ENCODE data around the gene SSC4D. TPM values are rescaled to one million over a fixed set of nuclear protein-coding genes. Genes with fewer than 3 reads are reported as not detected.

The SSC4D gene
- total RNA-seq, 3 donors from 2014 or later (not counting 1 experiment from before 2014, with no cell fraction given): 0.40 TPM; not detected in 2

DNA sequence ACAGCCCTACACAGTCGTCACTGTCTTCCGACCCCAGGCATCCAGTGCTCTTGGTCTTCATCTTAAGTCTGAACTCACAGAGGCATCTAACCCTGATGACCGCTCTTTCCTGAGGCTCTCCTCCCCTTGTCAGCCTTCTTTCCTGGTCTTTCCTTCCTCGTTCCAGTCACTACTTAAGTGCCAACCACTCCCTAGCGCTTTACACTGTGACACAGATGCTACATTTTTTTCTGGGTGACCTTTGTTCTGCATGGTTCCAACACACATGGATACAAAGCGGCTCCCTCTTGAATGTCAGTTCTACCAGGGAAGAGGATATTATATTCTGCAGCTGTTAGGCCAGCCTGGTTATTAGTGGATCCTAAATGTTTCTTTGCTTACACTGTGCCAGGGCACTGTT, 63.4 kb downstream of the SSC4D start:
- H3K9me3 Mint-ChIP-seq: no peaks in the 10 kb centered on the region
- WGBS (ENCODE audit: insufficient coverage): 95% methylated on average over 6 of the region's 6 CpGs
- ATAC-seq (no peak), DNase-seq (no peak)
- H3K27ac Mint-ChIP-seq: peak overlapping the region in 1 of 2 donors; percentile 77
- intact Hi-C loops (cut with micrococcal nuclease): no loop called here
- H3K4me1 Mint-ChIP-seq: peaks cover 45 to 48% of the 10 kb centered on the region in 2 donors
- peaks cover 12% of the 10 kb centered on the region for H3K36me3 Mint-ChIP-seq
- H3K4me3 Mint-ChIP-seq: no peak overlapping the region
- Histone ChIP-seq H3K4me1 (ENCODE audit: control insufficient read depth, insufficient read depth, low read length) (peaks cover 9% of the 10 kb centered on the region), H3K36me3 (ENCODE audit: control insufficient read depth, insufficient read depth, low read length) (peaks cover 38% of the 10 kb centered on the region), H3K9me3 (ENCODE audit: control insufficient read depth, insufficient read depth, low read length) (no peaks in the 10 kb centered on the region), H3K27me3 (ENCODE audit: control insufficient read depth, insufficient read depth, low read length) (no peaks in the 10 kb centered on the region), H3K4me3 (ENCODE audit: low read length) (no peak overlapping the region), H3K27ac (ENCODE audit: low read length) (no peak overlapping the region)
- TF ChIP-seq, protein P1, sequence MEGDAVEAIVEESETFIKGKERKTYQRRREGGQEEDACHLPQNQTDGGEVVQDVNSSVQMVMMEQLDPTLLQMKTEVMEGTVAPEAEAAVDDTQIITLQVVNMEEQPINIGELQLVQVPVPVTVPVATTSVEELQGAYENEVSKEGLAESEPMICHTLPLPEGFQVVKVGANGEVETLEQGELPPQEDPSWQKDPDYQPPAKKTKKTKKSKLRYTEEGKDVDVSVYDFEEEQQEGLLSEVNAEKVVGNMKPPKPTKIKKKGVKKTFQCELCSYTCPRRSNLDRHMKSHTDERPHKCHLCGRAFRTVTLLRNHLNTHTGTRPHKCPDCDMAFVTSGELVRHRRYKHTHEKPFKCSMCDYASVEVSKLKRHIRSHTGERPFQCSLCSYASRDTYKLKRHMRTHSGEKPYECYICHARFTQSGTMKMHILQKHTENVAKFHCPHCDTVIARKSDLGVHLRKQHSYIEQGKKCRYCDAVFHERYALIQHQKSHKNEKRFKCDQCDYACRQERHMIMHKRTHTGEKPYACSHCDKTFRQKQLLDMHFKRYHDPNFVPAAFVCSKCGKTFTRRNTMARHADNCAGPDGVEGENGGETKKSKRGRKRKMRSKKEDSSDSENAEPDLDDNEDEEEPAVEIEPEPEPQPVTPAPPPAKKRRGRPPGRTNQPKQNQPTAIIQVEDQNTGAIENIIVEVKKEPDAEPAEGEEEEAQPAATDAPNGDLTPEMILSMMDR (IDR thresholded peaks at IDR 0.05): no peak
- no peaks in the 10 kb centered on the region for H3K27me3 Mint-ChIP-seq (ENCODE audit: low read depth in 2 of 2)

DNA sequence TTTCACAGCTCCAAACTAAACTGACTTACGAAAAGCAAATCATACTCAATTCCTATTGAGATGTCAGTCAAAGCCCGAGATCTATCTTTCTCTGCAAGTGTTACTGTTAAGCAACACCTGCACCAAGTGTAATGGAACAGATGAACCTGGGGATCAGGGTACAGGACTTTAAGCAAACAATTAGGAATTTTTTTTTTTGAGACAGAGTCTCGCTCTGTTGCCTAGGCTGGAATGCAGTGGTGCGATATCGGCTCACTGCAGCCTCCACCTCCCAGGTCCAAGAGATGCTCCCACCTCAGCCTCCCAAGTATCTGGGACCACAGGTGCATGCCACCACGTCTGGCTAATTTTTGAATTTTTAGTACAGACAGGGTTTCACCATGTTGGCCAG, 65.6 kb downstream of the SSC4D start:
- Histone ChIP-seq H3K4me3 (ENCODE audit: low read length) (no peak overlapping the region), H3K9me3 (ENCODE audit: control insufficient read depth, insufficient read depth, low read length) (no peaks in the 10 kb centered on the region), H3K36me3 (ENCODE audit: control insufficient read depth, insufficient read depth, low read length) (peaks cover 40% of the 10 kb centered on the region), H3K27ac (ENCODE audit: low read length) (no peak overlapping the region), H3K27me3 (ENCODE audit: control insufficient read depth, insufficient read depth, low read length) (no peaks in the 10 kb centered on the region), H3K4me1 (ENCODE audit: control insufficient read depth, insufficient read depth, low read length) (peaks cover 9% of the 10 kb centered on the region)
- Mint-ChIP-seq H3K36me3 (peaks cover 12% of the 10 kb centered on the region), H3K4me3 (no peak overlapping the region), H3K4me1 (peaks cover 44 to 46% of the 10 kb centered on the region in 2 donors), H3K27ac (peak overlapping the region in 1 of 2 donors; percentile 18), H3K9me3 (no peaks in the 10 kb centered on the region), H3K27me3 (ENCODE audit: low read depth in 2 of 2) (no peaks in the 10 kb centered on the region)
- 94% methylated on average over 6 of the region's 6 CpGs for WGBS (ENCODE audit: insufficient coverage)
- TF ChIP-seq, protein P1 (IDR thresholded peaks at IDR 0.05): no peak
- intact Hi-C loops (cut with micrococcal nuclease): no loop called here
- DNase-seq (no peak), ATAC-seq (no peak)

DNA sequence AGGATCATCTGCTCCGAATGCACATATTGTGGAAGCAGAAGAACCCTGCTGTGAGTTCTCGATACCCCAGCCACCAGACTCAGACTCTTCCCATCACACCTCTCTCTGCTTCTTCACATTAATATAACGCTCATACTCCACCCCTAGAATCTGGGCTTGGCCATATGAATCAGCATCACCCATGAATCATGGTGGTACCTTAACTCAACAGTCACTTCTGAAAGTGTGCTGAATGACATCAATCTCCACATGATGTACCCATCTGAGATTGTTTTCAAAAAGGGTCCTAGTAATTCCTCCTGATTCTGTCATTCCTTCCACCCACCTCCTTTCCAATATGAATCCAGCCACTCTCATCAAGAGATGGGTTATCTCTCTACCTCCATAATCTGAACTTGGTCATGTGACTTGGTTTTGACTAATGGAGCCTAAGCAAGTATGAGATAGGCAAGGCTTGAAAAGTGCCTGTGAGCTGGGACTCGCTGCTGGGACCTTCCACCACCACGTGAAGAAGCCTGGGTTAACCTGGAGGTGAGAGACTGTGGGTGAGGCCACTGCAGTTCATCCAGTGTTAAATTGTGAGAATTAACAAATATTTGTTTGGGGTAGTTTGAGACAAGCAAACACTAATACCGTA, 66.1 kb downstream of the SSC4D start:
- Mint-ChIP-seq H3K36me3 (peaks cover 12% of the 10 kb centered on the region), H3K4me3 (no peak overlapping the region), H3K27me3 (ENCODE audit: low read depth in 2 of 2) (no peaks in the 10 kb centered on the region), H3K4me1 (peaks cover 44 to 48% of the 10 kb centered on the region in 2 donors), H3K27ac (peak overlapping the region in 1 of 2 donors; percentile 18), H3K9me3 (no peaks in the 10 kb centered on the region)
- Histone ChIP-seq H3K9me3 (ENCODE audit: control insufficient read depth, insufficient read depth, low read length) (no peaks in the 10 kb centered on the region), H3K4me1 (ENCODE audit: control insufficient read depth, insufficient read depth, low read length) (peaks cover 9% of the 10 kb centered on the region), H3K27ac (ENCODE audit: low read length) (no peak overlapping the region), H3K27me3 (ENCODE audit: control insufficient read depth, insufficient read depth, low read length) (no peaks in the 10 kb centered on the region), H3K4me3 (ENCODE audit: low read length) (no peak overlapping the region), H3K36me3 (ENCODE audit: control insufficient read depth, insufficient read depth, low read length) (peaks cover 42% of the 10 kb centered on the region)
- TF ChIP-seq, protein P1 (IDR thresholded peaks at IDR 0.05): no peak
- DNase-seq (no peak), ATAC-seq (peak in 2 of 3 donors; percentile 58 to 61)
- intact Hi-C loops (cut with micrococcal nuclease): no loop called here
- 88% methylated on average over 6 of the region's 6 CpGs for WGBS (ENCODE audit: insufficient coverage)

- Histone ChIP-seq H3K4me3 (ENCODE audit: low read length) (no peak overlapping the region), H3K9me3 (ENCODE audit: control insufficient read depth, insufficient read depth, low read length) (no peaks in the 10 kb centered on the region), H3K4me1 (ENCODE audit: control insufficient read depth, insufficient read depth, low read length) (peaks cover 9% of the 10 kb centered on the region), H3K27ac (ENCODE audit: low read length) (no peak overlapping the region), H3K36me3 (ENCODE audit: control insufficient read depth, insufficient read depth, low read length) (peaks cover 39% of the 10 kb centered on the region), H3K27me3 (ENCODE audit: control insufficient read depth, insufficient read depth, low read length) (no peaks in the 10 kb centered on the region)
- Mint-ChIP-seq H3K27me3 (ENCODE audit: low read depth in 2 of 2) (no peaks in the 10 kb centered on the region), H3K9me3 (no peaks in the 10 kb centered on the region), H3K4me3 (no peak overlapping the region), H3K27ac (peak overlapping the region in 1 of 2 donors; percentile 10), H3K4me1 (peaks cover 48 to 51% of the 10 kb centered on the region in 2 donors), H3K36me3 (peaks cover 12% of the 10 kb centered on the region)
- DNase-seq: no peak
- TF ChIP-seq, protein P1 (IDR thresholded peaks at IDR 0.05): no peak
- no peak for ATAC-seq
- intact Hi-C loops (cut with micrococcal nuclease): no loop called here
- 91% methylated on average over 5 of the region's 5 CpGs for WGBS (ENCODE audit: insufficient coverage)
Observed at GRCh38 chr7:76342222-76342621, 67.3 kb downstream of the SSC4D start.

All from natural killer cell (primary cell).